Regular cardiac myocyte (primary cell): Measurements from ENCODE around the gene UBXN6. TPM values are rescaled to one million over a fixed set of nuclear protein-coding genes. Genes with fewer than 3 reads are reported as not detected.

Experiments used
- total RNA-seq: library from RNA; depleted of rRNA; stranded (reverse); fragments of >200 nt; gene quantifications from 2 replicates; pipeline ENCODE4 v1.2.3, GENCODE V29; 2014

The UBXN6 gene
- total RNA-seq: 78.4 and 90.2 TPM in 2 replicates

GRCh38 chr19:4457654-4458395 lies at the start of gene UBXN6:
Gene UBXN6, minus strand, starts transcription at chr19:4457794. Its CDS starts 97 bp downstream, at chr19:4457697.

GRCh38 chr19:4472174-4472974 lies 14.8 kb upstream of the UBXN6 start, which contains the start of gene HDGFL2:
Gene HDGFL2, plus strand, starts transcription at chr19:4472297. Its CDS starts 54 bp downstream, at chr19:4472351.

GRCh38 chr19:4402171-4403004 lies 55.2 kb downstream of the UBXN6 start, which contains the start of gene CHAF1A:
Gene CHAF1A, plus strand, starts transcription at chr19:4402640. Its CDS starts 123 bp downstream, at chr19:4402763.

GRCh38 chr19:4400135-4400936 lies 57.3 kb downstream of the UBXN6 start, which contains the start of gene SH3GL1:
Gene SH3GL1, minus strand, starts transcription at chr19:4400547. Its CDS starts 179 bp downstream, at chr19:4400368.

Other genes with a start within 250 kb of the UBXN6 start
- gene EBI3, start 228.3 kb downstream of the UBXN6 start, total RNA-seq: 0.19 and 0.28 TPM in 2 replicates
- 9.0 and 16.1 TPM in 2 replicates for gene YJU2, start 210.7 kb downstream of the UBXN6 start, total RNA-seq
- gene SHD, start 178.5 kb downstream of the UBXN6 start, total RNA-seq: not detected in 2 replicates
- not detected in 2 replicates for gene TMIGD2, start 155.4 kb downstream of the UBXN6 start, total RNA-seq
- 4.5 and 12.8 TPM in 2 replicates for gene FSD1, start 153.2 kb downstream of the UBXN6 start, total RNA-seq
- gene STAP2, start 119.0 kb downstream of the UBXN6 start, total RNA-seq: 2.3 and 5.6 TPM in 2 replicates
- gene MPND, start 114.2 kb downstream of the UBXN6 start, total RNA-seq: 3.8 and 4.5 TPM in 2 replicates
- gene SH3GL1, start 57.2 kb downstream of the UBXN6 start, total RNA-seq: 25.7 and 56.7 TPM in 2 replicates
- 3.9 and 33.7 TPM in 2 replicates for gene CHAF1A, start 55.2 kb downstream of the UBXN6 start, total RNA-seq
- 38.6 and 69.4 TPM in 2 replicates for gene HDGFL2, start 14.5 kb upstream of the UBXN6 start, total RNA-seq
- 0.28 TPM in 1 of 2 replicates, not detected in the other for gene PLIN4, start 60.7 kb upstream of the UBXN6 start, total RNA-seq
- not detected in 2 replicates for gene PLIN5, start 77.4 kb upstream of the UBXN6 start, total RNA-seq
- gene LRG1, start 82.2 kb upstream of the UBXN6 start, total RNA-seq: not detected in 2 replicates
- 0.56 and 0.58 TPM in 2 replicates for gene SEMA6B, start 101.9 kb upstream of the UBXN6 start, total RNA-seq
- 2.8 and 5.0 TPM in 2 replicates for gene TNFAIP8L1, start 181.7 kb upstream of the UBXN6 start, total RNA-seq
- gene MYDGF, start 212.5 kb upstream of the UBXN6 start, total RNA-seq: 212 and 239 TPM in 2 replicates